ENCODE measurements around the gene PCDHGA1.

Gene PCDHGA1

GRCh38 chr5:141508798-141509611 lies 178.7 kb downstream of the PCDHGA1 start:
- TF ChIP-seq EZH2 (optimal IDR thresholded peaks at IDR 0.05; ENCODE audit: low read depth, low read length) (no peak), EZH2phosphoT487 (IDR thresholded peaks at IDR 0.05; ENCODE audit: low read length) (no peak)
- TF ChIP-seq, protein P1, sequence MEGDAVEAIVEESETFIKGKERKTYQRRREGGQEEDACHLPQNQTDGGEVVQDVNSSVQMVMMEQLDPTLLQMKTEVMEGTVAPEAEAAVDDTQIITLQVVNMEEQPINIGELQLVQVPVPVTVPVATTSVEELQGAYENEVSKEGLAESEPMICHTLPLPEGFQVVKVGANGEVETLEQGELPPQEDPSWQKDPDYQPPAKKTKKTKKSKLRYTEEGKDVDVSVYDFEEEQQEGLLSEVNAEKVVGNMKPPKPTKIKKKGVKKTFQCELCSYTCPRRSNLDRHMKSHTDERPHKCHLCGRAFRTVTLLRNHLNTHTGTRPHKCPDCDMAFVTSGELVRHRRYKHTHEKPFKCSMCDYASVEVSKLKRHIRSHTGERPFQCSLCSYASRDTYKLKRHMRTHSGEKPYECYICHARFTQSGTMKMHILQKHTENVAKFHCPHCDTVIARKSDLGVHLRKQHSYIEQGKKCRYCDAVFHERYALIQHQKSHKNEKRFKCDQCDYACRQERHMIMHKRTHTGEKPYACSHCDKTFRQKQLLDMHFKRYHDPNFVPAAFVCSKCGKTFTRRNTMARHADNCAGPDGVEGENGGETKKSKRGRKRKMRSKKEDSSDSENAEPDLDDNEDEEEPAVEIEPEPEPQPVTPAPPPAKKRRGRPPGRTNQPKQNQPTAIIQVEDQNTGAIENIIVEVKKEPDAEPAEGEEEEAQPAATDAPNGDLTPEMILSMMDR (IDR thresholded peaks at IDR 0.05; ENCODE audit: low read length): no peak
- H3K4me3 ChIP-seq (ENCODE audit: low read length): peak overlapping the region; percentile 20; the same call in 1 of the 2 replicates
- no peak for DNase-seq

GRCh38 chr5:141510160-141510559 lies 179.8 kb downstream of the PCDHGA1 start:
- peak overlapping the region; percentile 61 for H3K9ac ChIP-seq (ENCODE audit: low read length)
- H2AFZ ChIP-seq (ENCODE audit: low read length): no peak overlapping the region
- peak overlapping the region; percentile 83; the same call in 1 of the 2 replicates for H3K27ac ChIP-seq (ENCODE audit: low read length)
- DNase-seq: no peak
- no peaks in the 10 kb centered on the region for H4K20me1 ChIP-seq (ENCODE audit: insufficient read depth, low read length)
- H3K36me3 ChIP-seq (replicated peaks; ENCODE audit: insufficient read depth, low read length): no peaks in the 10 kb centered on the region
- H3K4me2 ChIP-seq (ENCODE audit: low read depth, low read length): peak overlapping the region; percentile 74
- H3K4me1 ChIP-seq (ENCODE audit: low read length): peaks cover 59% of the 10 kb centered on the region
- H3K27me3 ChIP-seq (replicated peaks; ENCODE audit: insufficient read depth, low read length): no peaks in the 10 kb centered on the region
- peaks cover 44% of the 10 kb centered on the region for H3F3A ChIP-seq (ENCODE audit: insufficient read depth, low read length)
- 0 out of 2 replicates have a peak, but pooled peaks cover 6% of the 10 kb centered on the region for H3K79me2 ChIP-seq (ENCODE audit: low read length)
- no peaks in the 10 kb centered on the region for H3K9me2 ChIP-seq (replicated peaks; ENCODE audit: insufficient read depth, low read length)
- TF ChIP-seq EZH2 (optimal IDR thresholded peaks at IDR 0.05; ENCODE audit: low read depth, low read length): no peak
- no peak for TF ChIP-seq EZH2phosphoT487 (IDR thresholded peaks at IDR 0.05; ENCODE audit: low read length)
- TF ChIP-seq, protein P1 (IDR thresholded peaks at IDR 0.05; ENCODE audit: low read length): no peak
- H3K9me3 ChIP-seq (replicated peaks; ENCODE audit: insufficient read depth, low read length): no peaks in the 10 kb centered on the region
- peak overlapping the region; percentile 49 for H3K4me3 ChIP-seq (ENCODE audit: low read length)

More at GRCh38 chr5:141508798-141509611, 178.7 kb downstream of the PCDHGA1 start:
- H3K4me2 ChIP-seq (ENCODE audit: low read depth, low read length): peak overlapping the region; percentile 74; the same call in 1 of the 2 replicates
- H3K27me3 ChIP-seq (replicated peaks; ENCODE audit: insufficient read depth, low read length): no peaks in the 10 kb centered on the region
- no peaks in the 10 kb centered on the region for H3K36me3 ChIP-seq (replicated peaks; ENCODE audit: insufficient read depth, low read length)
- H3K9me3 ChIP-seq (replicated peaks; ENCODE audit: insufficient read depth, low read length): no peaks in the 10 kb centered on the region
- no peaks in the 10 kb centered on the region for H4K20me1 ChIP-seq (ENCODE audit: insufficient read depth, low read length)
- no peaks in the 10 kb centered on the region for H3K9me2 ChIP-seq (replicated peaks; ENCODE audit: insufficient read depth, low read length)
- peaks cover 34% of the 10 kb centered on the region for H3F3A ChIP-seq (ENCODE audit: insufficient read depth, low read length)
- H3K27ac ChIP-seq (ENCODE audit: low read length): peak overlapping the region; percentile 83
- peak overlapping the region; percentile 61; the same call in 1 of the 2 replicates for H3K9ac ChIP-seq (ENCODE audit: low read length)
- peaks cover 48% of the 10 kb centered on the region for H3K4me1 ChIP-seq (ENCODE audit: low read length)
- H2AFZ ChIP-seq (ENCODE audit: low read length): no peak overlapping the region
- H3K79me2 ChIP-seq (ENCODE audit: low read length): 0 out of 2 replicates have a peak, but pooled peaks cover 6% of the 10 kb centered on the region

DNA sequence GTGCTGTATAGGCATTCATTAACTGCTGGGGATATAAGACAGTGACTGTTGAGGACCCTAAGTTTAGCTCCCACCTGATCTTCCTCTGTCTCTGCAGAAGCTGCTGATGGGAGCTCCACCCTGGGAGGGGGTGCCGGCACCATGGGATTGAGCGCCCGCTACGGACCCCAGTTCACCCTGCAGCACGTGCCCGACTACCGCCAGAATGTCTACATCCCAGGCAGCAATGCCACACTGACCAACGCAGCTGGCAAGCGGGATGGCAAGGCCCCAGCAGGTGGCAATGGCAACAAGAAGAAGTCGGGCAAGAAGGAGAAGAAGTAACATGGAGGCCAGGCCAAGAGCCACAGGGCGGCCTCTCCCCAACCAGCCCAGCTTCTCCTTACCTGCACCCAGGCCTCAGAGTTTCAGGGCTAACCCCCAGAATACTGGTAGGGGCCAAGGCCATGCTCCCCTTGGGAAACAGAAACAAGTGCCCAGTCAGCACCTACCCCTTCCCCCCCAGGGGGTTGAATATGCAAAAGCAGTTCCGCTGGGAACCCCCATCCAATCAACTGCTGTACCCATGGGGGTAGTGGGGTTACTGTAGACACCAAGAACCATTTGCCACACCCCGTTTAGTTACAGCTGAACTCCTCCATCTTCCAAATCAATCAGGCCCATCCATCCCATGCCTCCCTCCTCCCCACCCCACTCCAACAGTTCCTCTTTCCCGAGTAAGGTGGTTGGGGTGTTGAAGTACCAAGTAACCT lies 180.7 kb downstream of the PCDHGA1 start:
- Histone ChIP-seq H3K4me3 (ENCODE audit: low read length) (peak overlapping the region; percentile 49), H4K20me1 (ENCODE audit: insufficient read depth, low read length) (no peaks in the 10 kb centered on the region), H2AFZ (ENCODE audit: low read length) (no peak overlapping the region), H3K9me3 (replicated peaks; ENCODE audit: insufficient read depth, low read length) (no peaks in the 10 kb centered on the region), H3K36me3 (replicated peaks; ENCODE audit: insufficient read depth, low read length) (no peaks in the 10 kb centered on the region), H3K4me1 (ENCODE audit: low read length) (peaks cover 62% of the 10 kb centered on the region), H3K9me2 (replicated peaks; ENCODE audit: insufficient read depth, low read length) (no peaks in the 10 kb centered on the region), H3K27ac (ENCODE audit: low read length) (peak overlapping the region; percentile 83; the same call in 1 of the 2 replicates), H3K9ac (ENCODE audit: low read length) (peak overlapping the region; percentile 61), H3F3A (ENCODE audit: insufficient read depth, low read length) (peaks cover 48% of the 10 kb centered on the region), H3K4me2 (ENCODE audit: low read depth, low read length) (peak overlapping the region; percentile 60), H3K79me2 (ENCODE audit: low read length) (0 out of 2 replicates have a peak, but pooled peaks cover 6% of the 10 kb centered on the region), H3K27me3 (replicated peaks; ENCODE audit: insufficient read depth, low read length) (no peaks in the 10 kb centered on the region)
- TF ChIP-seq EZH2 (optimal IDR thresholded peaks at IDR 0.05; ENCODE audit: low read depth, low read length) (no peak), EZH2phosphoT487 (IDR thresholded peaks at IDR 0.05; ENCODE audit: low read length) (no peak)
- TF ChIP-seq, protein P1 (IDR thresholded peaks at IDR 0.05; ENCODE audit: low read length): no peak
- DNase-seq: peak; percentile 74
